MCF 10A (cell line): ENCODE measurements around the gene TSC22D2. TPM values are rescaled to one million over a fixed set of nuclear protein-coding genes. Genes with fewer than 3 reads are reported as not detected.

ENCODE experiments used
- BruUV-seq: library from RNA; stranded (reverse); fragments of 400-500 nt; replicated peaks from 2 replicates; lab custom pipeline; 2021; lab: Mats Ljungman, UMichigan
- CTCF ChIA-PET: fragments of 300-600 bp; sonication (Branson Sonifier 250); formaldehyde crosslinking; extraction: SDS; loops from one replicate; lab custom pipeline; 2021; ENCODE audit warnings: antibody characterized with exemption, inconsistent platforms; lab: Yijun Ruan, JAX
- POLR2A ChIA-PET: fragments of 300-600, 350-650 bp; sonication (Branson Sonifier 250); formaldehyde crosslinking; extraction: SDS; loops from one replicate; lab custom pipeline; 2020; ENCODE audit warnings: antibody characterized with exemption, inconsistent platforms; lab: Yijun Ruan, JAX
- DNase-seq: peaks from one replicate; pipeline ENCODE4 v3.0.0-alpha.2; 2018; ENCODE audit not compliant: unreplicated experiment
- H3K27ac Mint-ChIP-seq: one replicate; pipeline ENCODE4 v1.8.0; 2022; ENCODE audit warnings: mild to moderate bottlenecking, low read depth, mixed read lengths; ENCODE audit not compliant: unreplicated experiment
- H3K27me3 Mint-ChIP-seq: one replicate; pipeline ENCODE4 v1.8.0; 2022; ENCODE audit warnings: mixed read lengths; ENCODE audit not compliant: insufficient read depth, unreplicated experiment
- H3K36me3 Mint-ChIP-seq: one replicate; pipeline ENCODE4 v1.8.0; 2022; ENCODE audit warnings: mild to moderate bottlenecking, moderate library complexity, mixed read lengths; ENCODE audit not compliant: insufficient read depth, unreplicated experiment
- H3K4me1 Mint-ChIP-seq: one replicate; pipeline ENCODE4 v1.8.0; 2022; ENCODE audit warnings: mixed read lengths; ENCODE audit not compliant: insufficient read depth, unreplicated experiment
- H3K4me3 Mint-ChIP-seq: one replicate; pipeline ENCODE4 v1.8.0; 2022; ENCODE audit warnings: mild to moderate bottlenecking, moderate library complexity, mixed read lengths; ENCODE audit not compliant: unreplicated experiment
- H3K9me3 Mint-ChIP-seq: one replicate; pipeline ENCODE4 v1.8.0; 2022; ENCODE audit warnings: mixed read lengths; ENCODE audit not compliant: unreplicated experiment
- intact Hi-C: fragments of 100-400 bp; cut with micrococcal nuclease; formaldehyde crosslinking; loops from 2 replicates; pipeline ENCODE4 v1.14.1; 2022
- total RNA-seq: library from RNA; stranded (reverse); gene quantifications from 2 replicates; pipeline ENCODE4 v1.2.3, GENCODE V29; 2022
- TF ChIP-seq, protein P1 (sequence below): fragments of 200-600 bp; IDR thresholded peaks from one replicate; pipeline ENCODE4 v1.8.0; 2022; ENCODE audit warnings: antibody characterized with exemption, mild to moderate bottlenecking; ENCODE audit not compliant: unreplicated experiment

Gene TSC22D2
- total RNA-seq, 1 experiment from 2014 or later: 31.2 TPM

- ChIA-PET POLR2A (interaction anchor here (0.7 to 1.0 kb wide), 2 partner anchors 38 to 536 kb away, joined by 3 to 5 read pairs; partner anchors contain the start of genes EIF2A and SERP1), CTCF (no interaction called here)
- no peaks in the 10 kb centered on the region for H3K27me3 Mint-ChIP-seq
- H3K36me3 Mint-ChIP-seq: no peaks in the 10 kb centered on the region
- TF ChIP-seq, protein P1, sequence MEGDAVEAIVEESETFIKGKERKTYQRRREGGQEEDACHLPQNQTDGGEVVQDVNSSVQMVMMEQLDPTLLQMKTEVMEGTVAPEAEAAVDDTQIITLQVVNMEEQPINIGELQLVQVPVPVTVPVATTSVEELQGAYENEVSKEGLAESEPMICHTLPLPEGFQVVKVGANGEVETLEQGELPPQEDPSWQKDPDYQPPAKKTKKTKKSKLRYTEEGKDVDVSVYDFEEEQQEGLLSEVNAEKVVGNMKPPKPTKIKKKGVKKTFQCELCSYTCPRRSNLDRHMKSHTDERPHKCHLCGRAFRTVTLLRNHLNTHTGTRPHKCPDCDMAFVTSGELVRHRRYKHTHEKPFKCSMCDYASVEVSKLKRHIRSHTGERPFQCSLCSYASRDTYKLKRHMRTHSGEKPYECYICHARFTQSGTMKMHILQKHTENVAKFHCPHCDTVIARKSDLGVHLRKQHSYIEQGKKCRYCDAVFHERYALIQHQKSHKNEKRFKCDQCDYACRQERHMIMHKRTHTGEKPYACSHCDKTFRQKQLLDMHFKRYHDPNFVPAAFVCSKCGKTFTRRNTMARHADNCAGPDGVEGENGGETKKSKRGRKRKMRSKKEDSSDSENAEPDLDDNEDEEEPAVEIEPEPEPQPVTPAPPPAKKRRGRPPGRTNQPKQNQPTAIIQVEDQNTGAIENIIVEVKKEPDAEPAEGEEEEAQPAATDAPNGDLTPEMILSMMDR: no peak
- no peak overlapping the region for H3K4me3 Mint-ChIP-seq
- BruUV-seq: no TSS peak
- no peaks in the 10 kb centered on the region for H3K9me3 Mint-ChIP-seq
- no peak for DNase-seq
- intact Hi-C loops: no loop called here
- no peak overlapping the region for H3K27ac Mint-ChIP-seq
- H3K4me1 Mint-ChIP-seq: no peaks in the 10 kb centered on the region
These were observed 100.3 kb downstream of the TSC22D2 start for GRCh38 chr3:150508401-150508800.

DNA sequence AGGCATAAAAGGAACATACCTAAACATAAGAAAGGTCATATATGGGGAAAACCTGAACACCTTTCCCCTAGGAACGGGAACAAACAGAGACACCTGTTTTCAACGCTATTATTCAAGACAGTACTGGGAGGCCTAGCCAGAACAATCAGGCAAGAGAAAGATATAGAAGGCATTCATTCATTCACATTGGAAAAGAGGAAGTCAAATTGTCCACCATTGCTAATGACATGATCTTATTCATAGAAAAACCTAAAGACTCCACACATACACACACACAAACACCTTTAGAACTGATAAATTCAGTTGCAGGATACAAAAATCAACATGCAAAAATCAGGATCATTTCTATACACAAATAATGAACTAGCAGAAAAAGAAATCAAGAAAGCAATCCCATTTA, 101.7 kb downstream of the TSC22D2 start:
- no peaks in the 10 kb centered on the region for H3K27me3 Mint-ChIP-seq
- intact Hi-C loops: no loop called here
- BruUV-seq: no TSS peak
- ChIA-PET CTCF (interaction anchor here (0.6 to 0.7 kb wide), 2 partner anchors 9 to 95 kb away, joined by 3 to 4 read pairs; no protein-coding TSS in a partner anchor), POLR2A (no interaction called here)
- H3K36me3 Mint-ChIP-seq: no peaks in the 10 kb centered on the region
- TF ChIP-seq, protein P1: no peak
- H3K4me3 Mint-ChIP-seq: no peak overlapping the region
- no peaks in the 10 kb centered on the region for H3K9me3 Mint-ChIP-seq
- H3K27ac Mint-ChIP-seq: no peak overlapping the region
- no peak for DNase-seq
- H3K4me1 Mint-ChIP-seq: no peaks in the 10 kb centered on the region

GRCh38 chr3:150511122-150511821, 103.2 kb downstream of the TSC22D2 start:
- POLR2A ChIA-PET: interaction anchor here (0.6 to 0.7 kb wide), 3 partner anchors 105 to 678 kb away, joined by 3 read pairs; no protein-coding TSS in a partner anchor
- DNase-seq: no peak
- intact Hi-C loops: no loop called here
- Mint-ChIP-seq H3K36me3 (no peaks in the 10 kb centered on the region), H3K4me1 (no peaks in the 10 kb centered on the region), H3K4me3 (no peak overlapping the region), H3K9me3 (no peaks in the 10 kb centered on the region), H3K27ac (no peak overlapping the region), H3K27me3 (no peaks in the 10 kb centered on the region)
- TF ChIP-seq, protein P1: no peak
- no TSS peak for BruUV-seq
- CTCF ChIA-PET: interaction anchor here (0.6 to 1.2 kb wide), 3 partner anchors 34 to 253 kb away, joined by 3 read pairs; no protein-coding TSS in a partner anchor

DNA sequence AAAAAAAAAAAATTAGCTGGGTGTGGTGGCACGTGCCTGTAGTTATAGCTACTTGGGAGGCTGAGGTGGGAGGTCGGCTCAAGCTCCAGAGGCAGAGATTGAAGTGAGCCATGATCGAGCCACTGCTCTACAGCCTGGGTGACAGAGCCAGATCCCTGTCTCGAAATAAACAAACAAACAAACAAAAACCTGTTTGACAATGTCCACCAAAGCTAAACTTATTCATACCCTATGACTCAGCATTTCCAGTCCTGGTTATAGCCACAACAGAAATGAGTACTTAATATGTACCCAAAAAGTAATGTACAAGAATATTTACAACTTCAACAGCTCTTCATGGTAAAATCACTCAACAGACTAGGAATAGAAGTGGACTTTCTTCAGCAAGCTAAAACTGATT, 107.1 kb downstream of the TSC22D2 start:
- H3K36me3 Mint-ChIP-seq: no peaks in the 10 kb centered on the region
- no peak for DNase-seq
- peaks cover 13% of the 10 kb centered on the region for H3K4me1 Mint-ChIP-seq
- BruUV-seq: no TSS peak
- intact Hi-C loops: no loop called here
- H3K27me3 Mint-ChIP-seq: no peaks in the 10 kb centered on the region
- no peak overlapping the region for H3K27ac Mint-ChIP-seq
- no peak overlapping the region for H3K4me3 Mint-ChIP-seq
- no peaks in the 10 kb centered on the region for H3K9me3 Mint-ChIP-seq
- ChIA-PET POLR2A (interaction anchor here (0.6 to 0.7 kb wide), 2 partner anchors 8 to 17 kb away, joined by 3 to 4 read pairs; no protein-coding TSS in a partner anchor), CTCF (interaction anchor here (0.7 to 1.1 kb wide), 4 partner anchors 10 to 22 kb away, joined by 3 to 4 read pairs (median 4); no protein-coding TSS in a partner anchor)
- TF ChIP-seq, protein P1: no peak
